HG03432 (cell line): ENCODE results near the gene POP4.

Source experiments
- ATAC-seq: cut with Tn5 transposase; IDR thresholded peaks from one replicate; pipeline ENCODE4 v1.9.1; 2021; ENCODE audit warnings: mild to moderate bottlenecking, moderate library complexity; ENCODE audit not compliant: unreplicated experiment

Gene POP4

DNA sequence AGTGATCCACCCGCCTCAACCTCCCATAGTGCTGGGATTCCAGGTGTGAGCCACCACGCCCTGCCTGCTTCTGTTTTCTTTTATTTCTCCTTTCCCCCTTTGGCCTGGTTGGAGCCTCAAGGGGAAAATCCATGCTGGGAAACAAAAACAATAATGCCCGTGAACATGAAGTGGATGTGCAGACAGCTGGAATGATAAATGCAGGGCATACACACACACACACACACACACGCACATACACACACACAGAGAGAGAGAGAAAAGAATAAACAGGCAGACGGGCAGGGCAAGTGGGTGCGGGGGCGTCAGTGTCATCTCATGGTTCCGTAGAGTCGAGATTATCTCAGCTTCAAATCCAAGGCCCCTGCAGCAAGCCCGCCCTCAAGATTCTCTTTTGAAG, 54.8 kb downstream of the POP4 start:
- no peak for ATAC-seq

DNA sequence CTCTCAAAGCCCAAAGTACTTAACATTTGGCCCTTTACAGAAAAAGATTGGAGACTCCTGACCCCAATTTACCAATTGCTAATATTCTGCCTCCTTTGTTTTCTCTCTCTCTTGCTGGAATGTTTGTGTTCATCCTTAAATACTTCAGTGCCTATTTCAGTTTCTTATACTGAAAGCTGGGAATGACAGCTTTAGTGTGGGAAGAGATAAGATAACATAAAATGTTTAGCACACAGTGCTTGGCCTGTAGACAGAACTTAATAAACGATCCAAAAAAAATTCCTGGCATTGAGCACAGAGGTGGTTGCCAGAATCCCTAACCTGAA, 56.2 kb downstream of the POP4 start:
- ATAC-seq: no peak

DNA sequence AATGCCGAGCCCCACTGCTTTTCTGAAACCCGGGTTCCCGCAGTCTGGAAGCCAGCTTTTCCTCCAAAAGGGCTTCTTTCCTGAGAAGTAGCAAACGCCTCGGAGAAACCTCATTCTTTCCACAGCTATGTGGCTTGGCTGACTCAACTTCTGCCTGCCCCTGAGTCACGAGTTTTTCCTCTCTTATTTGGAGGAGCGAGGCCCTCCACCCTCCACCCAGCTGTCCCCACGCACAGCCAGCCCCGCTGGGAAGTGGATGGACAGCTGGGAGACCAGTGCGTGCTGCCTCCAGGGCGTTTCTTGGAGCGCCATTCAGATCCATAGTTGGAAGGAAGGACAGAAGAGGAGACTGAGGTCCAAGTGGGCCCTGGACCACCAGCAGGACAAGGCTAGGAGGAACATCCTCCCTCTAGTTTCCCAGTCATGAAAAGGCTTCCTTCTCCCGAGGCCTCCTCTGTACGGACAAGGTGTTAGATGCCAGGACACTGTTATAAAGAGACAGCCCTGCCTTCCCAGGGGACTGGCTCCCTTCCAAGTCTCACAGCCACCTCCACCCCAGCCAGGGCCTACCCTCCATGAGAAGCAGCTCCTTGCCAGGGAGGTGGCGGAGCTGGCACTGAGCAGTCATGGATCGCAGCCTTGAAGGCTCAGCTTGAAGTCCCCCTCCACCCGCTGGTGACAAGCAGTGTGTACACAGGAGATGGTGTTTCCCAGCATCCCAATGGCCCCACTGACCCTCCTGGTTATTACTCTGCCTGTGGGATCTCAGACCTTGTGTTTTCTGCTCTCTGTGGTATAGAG, 56.7 kb downstream of the POP4 start:
- ATAC-seq: no peak

DNA sequence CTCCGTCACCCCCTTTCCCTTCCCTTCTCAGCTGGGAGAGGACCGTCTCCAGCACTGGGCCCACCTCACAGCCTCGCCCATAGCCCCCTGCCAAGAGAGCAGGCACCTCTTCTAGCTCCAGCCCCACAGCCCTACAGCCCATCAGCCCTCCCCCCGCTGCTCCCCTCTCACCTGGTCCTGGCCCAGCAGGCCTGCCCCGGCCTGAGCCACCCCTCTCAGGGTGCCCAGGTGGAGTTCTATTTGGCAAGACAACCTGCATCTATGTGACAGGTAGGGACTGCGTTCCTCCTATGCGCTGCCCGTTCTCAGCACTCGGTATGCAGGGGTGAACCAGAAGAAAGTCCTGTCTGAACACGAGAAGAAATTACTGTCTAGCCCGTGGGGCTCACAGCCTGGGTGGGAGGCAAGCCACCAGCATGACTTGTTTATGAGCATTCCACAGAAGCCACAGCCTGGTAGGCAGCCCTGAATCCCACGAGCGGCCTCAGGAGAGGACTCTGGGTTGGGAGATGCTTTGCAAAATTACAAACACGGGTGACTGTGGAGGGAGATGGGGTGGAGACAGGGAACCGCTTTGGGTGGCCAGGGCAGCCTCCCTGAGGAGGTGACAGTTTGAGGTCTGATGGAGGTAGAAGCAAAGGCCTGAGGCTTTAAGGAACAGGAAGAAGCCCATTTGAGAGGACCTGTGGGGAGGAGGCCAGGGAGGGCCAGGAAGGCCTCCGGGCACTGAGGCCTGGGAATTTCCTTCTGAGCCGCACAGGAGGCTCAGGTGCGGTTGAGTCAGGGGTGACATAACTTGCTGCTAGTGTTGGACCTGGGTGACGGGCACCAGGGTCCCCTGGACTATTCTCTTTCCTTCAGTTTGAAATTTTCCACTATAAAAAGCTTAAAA, 58.0 kb downstream of the POP4 start:
- no peak for ATAC-seq

DNA sequence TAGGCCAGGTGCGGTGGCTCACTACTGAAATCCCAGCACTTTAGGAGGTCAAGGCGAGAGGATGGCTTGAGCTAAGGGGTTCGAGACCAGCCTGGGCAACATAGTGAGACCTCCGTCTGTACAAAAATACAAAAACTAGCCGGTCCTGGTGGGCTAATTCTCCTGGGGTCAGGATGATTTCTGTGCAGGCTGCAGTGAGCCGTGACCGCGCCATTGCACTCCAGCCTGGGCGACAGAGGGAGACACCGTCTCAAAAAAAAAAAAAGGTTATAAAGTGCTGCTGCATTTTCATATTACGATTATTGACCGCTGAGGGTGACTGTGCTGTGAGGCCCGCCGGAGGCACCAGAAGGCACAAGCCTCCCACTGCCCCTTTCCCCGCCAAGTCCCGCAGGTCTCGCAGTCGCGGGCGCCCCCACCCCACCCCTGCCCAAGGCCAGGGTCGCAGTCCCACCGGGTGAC, 58.7 kb downstream of the POP4 start:
- no peak for ATAC-seq

DNA sequence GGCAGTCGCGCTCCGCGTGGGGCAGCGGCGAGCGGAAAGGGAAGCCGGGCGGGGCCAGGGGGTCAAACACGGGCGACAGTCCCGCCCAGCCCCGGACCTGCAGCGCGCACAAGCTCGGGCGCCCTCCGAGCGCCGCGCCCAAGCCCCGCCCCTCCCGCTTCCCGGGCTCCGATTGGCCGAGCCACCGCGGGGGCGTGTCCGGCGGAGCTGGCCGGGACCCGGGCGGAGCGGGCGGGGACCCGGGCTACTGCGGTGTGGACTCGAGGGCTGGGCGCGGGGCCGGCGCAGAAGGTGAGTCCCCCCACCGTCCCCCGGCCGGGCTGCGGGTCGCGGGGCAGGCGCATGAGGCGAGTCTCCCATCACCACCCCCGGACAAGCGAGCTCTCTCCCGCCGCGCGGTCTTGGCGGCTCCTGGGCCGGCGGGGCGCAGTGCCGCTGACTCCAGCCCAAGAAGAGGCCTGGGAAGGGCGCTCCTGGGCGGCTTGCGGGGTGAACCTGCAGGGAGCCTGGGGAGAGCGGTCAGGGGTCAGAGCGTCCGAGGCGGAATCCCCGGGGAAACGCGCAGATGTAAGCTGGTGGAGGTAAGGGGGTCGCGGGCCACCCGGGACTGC, 59.2 kb downstream of the POP4 start, which contains the start of gene PLEKHF1:
PLEKHF1 (plus strand) TSS at position 247 of the 611 bp plus-strand sequence. CDS start 8,379 bp downstream, outside the sequence.
- peak; percentile 91 for ATAC-seq

DNA sequence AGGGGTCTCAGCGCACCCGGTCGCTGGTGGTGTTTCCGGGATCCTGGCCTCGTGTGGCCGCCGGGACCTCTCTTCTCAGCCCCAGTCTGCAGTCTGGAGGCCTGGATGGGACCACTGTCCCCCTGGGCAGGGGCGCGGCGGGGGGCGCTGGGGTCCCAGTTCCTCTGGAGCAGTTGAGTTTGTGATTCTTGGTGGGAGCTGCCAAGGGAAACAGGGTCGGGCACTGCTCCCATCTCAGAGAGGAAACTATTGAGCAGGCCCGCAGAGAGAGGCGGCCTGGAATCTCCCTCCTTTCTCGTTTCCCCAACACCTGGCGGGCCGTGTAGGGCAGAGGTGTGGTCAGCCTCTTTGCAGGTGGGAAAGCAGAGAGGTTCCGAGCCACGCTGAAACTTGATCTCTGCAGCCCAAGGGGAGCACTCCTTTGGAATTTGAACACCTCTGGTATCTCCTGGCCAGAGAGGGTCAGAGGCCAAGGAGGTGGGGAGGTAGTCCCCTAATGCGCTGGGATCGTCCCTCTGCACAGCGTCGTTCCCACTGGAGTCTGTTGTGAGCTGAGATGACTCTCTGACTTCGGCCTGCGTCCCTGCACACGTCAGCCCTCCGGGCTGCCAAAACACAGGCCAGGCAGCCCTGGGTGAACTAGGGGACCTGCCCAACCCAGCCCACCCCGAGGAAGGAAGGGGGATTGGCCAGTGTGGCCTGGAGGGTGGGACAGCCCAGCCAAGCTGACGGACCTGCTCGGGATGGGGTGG, 59.9 kb downstream of the POP4 start:
- ATAC-seq: peak; percentile 18
